ENCODE data around the gene PDE1C. TPM values are rescaled to one million over a fixed set of nuclear protein-coding genes. Genes with fewer than 3 reads are reported as not detected.

Gene PDE1C
- total RNA-seq, 1 donor from 2014 or later: 2.3 TPM

GRCh38 chr7:31917256-31917655 lies 153.0 kb downstream of the PDE1C start:
- Histone ChIP-seq H3K36me3 (ENCODE audit: control insufficient read depth, insufficient read depth, low read length) (no peaks in the 10 kb centered on the region), H3K4me3 (ENCODE audit: low read depth, low read length) (no peak overlapping the region), H3K27me3 (ENCODE audit: control insufficient read depth, insufficient read depth, low read length) (no peaks in the 10 kb centered on the region)
- no peak for TF ChIP-seq CTCF (IDR thresholded peaks at IDR 0.05; ENCODE audit: insufficient read depth, low read length, poor library complexity, severe bottlenecking)
- no peak for DNase-seq (ENCODE audit: low read depth)

GRCh38 chr7:31910191-31910590 lies 160.0 kb downstream of the PDE1C start:
- H3K4me3 ChIP-seq (ENCODE audit: low read depth, low read length): no peak overlapping the region
- TF ChIP-seq CTCF (IDR thresholded peaks at IDR 0.05; ENCODE audit: insufficient read depth, low read length, poor library complexity, severe bottlenecking): no peak
- DNase-seq (ENCODE audit: low read depth): no peak

GRCh38 chr7:31906479-31907171 lies 163.6 kb downstream of the PDE1C start:
- no peaks in the 10 kb centered on the region for H3K36me3 ChIP-seq (ENCODE audit: control insufficient read depth, insufficient read depth, low read length)
- H3K4me3 ChIP-seq (ENCODE audit: low read depth, low read length): no peak overlapping the region
- H3K27me3 ChIP-seq (ENCODE audit: control insufficient read depth, insufficient read depth, low read length): no peaks in the 10 kb centered on the region
- DNase-seq (ENCODE audit: low read depth): no peak
- no peak for TF ChIP-seq CTCF (IDR thresholded peaks at IDR 0.05; ENCODE audit: insufficient read depth, low read length, poor library complexity, severe bottlenecking)

More at GRCh38 chr7:31910191-31910590, 160.0 kb downstream of the PDE1C start:
- H3K27me3 ChIP-seq (ENCODE audit: control insufficient read depth, insufficient read depth, low read length): no peaks in the 10 kb centered on the region
- no peaks in the 10 kb centered on the region for H3K36me3 ChIP-seq (ENCODE audit: control insufficient read depth, insufficient read depth, low read length)

GRCh38 chr7:31903962-31904361 lies 166.2 kb downstream of the PDE1C start:
- Histone ChIP-seq H3K27me3 (ENCODE audit: control insufficient read depth, insufficient read depth, low read length) (no peaks in the 10 kb centered on the region), H3K36me3 (ENCODE audit: control insufficient read depth, insufficient read depth, low read length) (no peaks in the 10 kb centered on the region), H3K4me3 (ENCODE audit: low read depth, low read length) (no peak overlapping the region)
- no peak for TF ChIP-seq CTCF (IDR thresholded peaks at IDR 0.05; ENCODE audit: insufficient read depth, low read length, poor library complexity, severe bottlenecking)
- DNase-seq (ENCODE audit: low read depth): no peak

- no peak for DNase-seq (ENCODE audit: low read depth)
- no peak for TF ChIP-seq CTCF (IDR thresholded peaks at IDR 0.05; ENCODE audit: insufficient read depth, low read length, poor library complexity, severe bottlenecking)
- Histone ChIP-seq H3K27me3 (ENCODE audit: control insufficient read depth, insufficient read depth, low read length) (no peaks in the 10 kb centered on the region), H3K36me3 (ENCODE audit: control insufficient read depth, insufficient read depth, low read length) (no peaks in the 10 kb centered on the region), H3K4me3 (ENCODE audit: low read depth, low read length) (no peak overlapping the region)
Observed at GRCh38 chr7:31899356-31899927, 170.8 kb downstream of the PDE1C start.

GRCh38 chr7:31896925-31897324 lies 173.3 kb downstream of the PDE1C start:
- no peaks in the 10 kb centered on the region for H3K27me3 ChIP-seq (ENCODE audit: control insufficient read depth, insufficient read depth, low read length)
- TF ChIP-seq CTCF (IDR thresholded peaks at IDR 0.05; ENCODE audit: insufficient read depth, low read length, poor library complexity, severe bottlenecking): no peak

More at GRCh38 chr7:31896925-31897324, 173.3 kb downstream of the PDE1C start:
- DNase-seq (ENCODE audit: low read depth): no peak
- no peaks in the 10 kb centered on the region for H3K36me3 ChIP-seq (ENCODE audit: control insufficient read depth, insufficient read depth, low read length)
- H3K4me3 ChIP-seq (ENCODE audit: low read depth, low read length): no peak overlapping the region

Data from kidney epithelial cell (primary cell).